Uterus (tissue), 4 donors: ENCODE data around the gene PDE1C. TPM values are rescaled to one million over a fixed set of nuclear protein-coding genes. Genes with fewer than 3 reads are reported as not detected.
A peak's percentile ranks its signal among the peaks of the same experiment; 100 is the strongest.

Experiments used
- DNase-seq, 2 donors: peaks; one replicate each; pipeline ENCODE4 v3.0.0-alpha.2; 2019 to 2020
- H3K27ac ChIP-seq, 2 donors: fragments of 200-600 bp; sonication (generic); 1 replicate in 1 of 2; 2 replicates in 1 of 2; pipeline ENCODE4 v1.5.1; 2016 to 2018
- H3K27me3 ChIP-seq, 2 donors: fragments of 200-600 bp; sonication (generic); one replicate each; pipeline ENCODE4 v1.5.1; 2018 to 2019; ENCODE audit warnings: control low read depth in 1 of 2
- H3K36me3 ChIP-seq, 2 donors: fragments of 200-600 bp; sonication (generic); one replicate each; pipeline ENCODE4 v1.5.1; 2019; ENCODE audit warnings: control low read depth in 1 of 2
- H3K4me1 ChIP-seq, 2 donors: fragments of 200-600 bp; sonication (generic); one replicate each; pipeline ENCODE4 v1.5.1; 2018 to 2019; ENCODE audit warnings: control low read depth in 1 of 2
- H3K4me3 ChIP-seq, 2 donors: fragments of 200-600 bp; sonication (generic); 1 replicate in 1 of 2; 2 replicates in 1 of 2; pipeline ENCODE4 v1.5.1; 2018 to 2019; ENCODE audit warnings: mild to moderate bottlenecking in 1 of 2
- H3K9me3 ChIP-seq, 2 donors: fragments of 200-600 bp; sonication (generic); one replicate each; pipeline ENCODE4 v1.5.1; 2019; ENCODE audit warnings: control low read depth in 1 of 2
- POLR2A ChIP-seq, 2 donors: fragments of 450-650 bp; IDR thresholded peaks; one replicate each; pipeline ENCODE4 v1.6.1; 2016; ENCODE audit warnings: antibody characterized with exemption in 2 of 2, mild to moderate bottlenecking in 1 of 2, moderate library complexity in 1 of 2
- intact Hi-C: fragments of 100-400 bp; cut with DNase I; formaldehyde crosslinking; loops from one replicate; pipeline ENCODE4 v1.15.1; 2023; ENCODE audit warnings: low total_unique reads
- total RNA-seq, 4 donors: library from RNA; depleted of rRNA in 3 of 4; stranded (reverse); fragments of >200 nt in 3 of 4; gene quantifications; one replicate each; pipeline versions ENCODE4 v1.1.0 to v1.2.4, GENCODE V29; 2014 to 2023
- TF ChIP-seq, protein P1 (sequence below), 4 experiments: fragments of 200-600 bp in 2 of 4; fragments of 450-650 bp in 2 of 4; sonication (generic) in 2 of 4; IDR thresholded peaks; one replicate each; pipeline ENCODE4 v1.5.1; 2016 to 2019; ENCODE audit warnings: antibody characterized with exemption in 4 of 4, mild to moderate bottlenecking in 2 of 4, moderate library complexity in 1 of 4
- donor health status: DM: yes; HTN: yes; CAD: no.

PDE1C gene
- total RNA-seq, 4 donors from 2014 or later = 5.9 to 26.4 (median 13.7) TPM

DNA sequence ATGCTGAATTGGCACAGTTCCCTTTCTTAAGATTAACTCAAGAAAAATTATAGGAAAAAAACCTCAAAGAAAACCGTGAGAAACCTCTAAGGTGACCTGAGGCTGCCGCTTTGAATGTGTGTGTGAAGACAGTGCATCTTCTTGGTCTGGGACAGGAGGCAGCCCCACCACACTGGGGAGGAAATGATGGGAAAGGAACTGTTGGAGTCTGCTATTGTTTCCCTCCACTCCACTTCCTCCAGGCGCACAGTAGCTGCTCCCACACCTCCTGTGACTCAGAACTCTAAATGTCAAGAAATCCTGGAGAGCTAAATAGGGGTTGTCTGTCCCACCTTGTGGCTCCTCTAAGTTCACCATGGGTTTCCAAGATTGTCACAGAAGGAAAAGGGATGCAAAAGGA, 179.4 kb downstream of the PDE1C start:
- TF ChIP-seq POLR2A (IDR thresholded peaks at IDR 0.05) = no peak
- TF ChIP-seq, protein P1, sequence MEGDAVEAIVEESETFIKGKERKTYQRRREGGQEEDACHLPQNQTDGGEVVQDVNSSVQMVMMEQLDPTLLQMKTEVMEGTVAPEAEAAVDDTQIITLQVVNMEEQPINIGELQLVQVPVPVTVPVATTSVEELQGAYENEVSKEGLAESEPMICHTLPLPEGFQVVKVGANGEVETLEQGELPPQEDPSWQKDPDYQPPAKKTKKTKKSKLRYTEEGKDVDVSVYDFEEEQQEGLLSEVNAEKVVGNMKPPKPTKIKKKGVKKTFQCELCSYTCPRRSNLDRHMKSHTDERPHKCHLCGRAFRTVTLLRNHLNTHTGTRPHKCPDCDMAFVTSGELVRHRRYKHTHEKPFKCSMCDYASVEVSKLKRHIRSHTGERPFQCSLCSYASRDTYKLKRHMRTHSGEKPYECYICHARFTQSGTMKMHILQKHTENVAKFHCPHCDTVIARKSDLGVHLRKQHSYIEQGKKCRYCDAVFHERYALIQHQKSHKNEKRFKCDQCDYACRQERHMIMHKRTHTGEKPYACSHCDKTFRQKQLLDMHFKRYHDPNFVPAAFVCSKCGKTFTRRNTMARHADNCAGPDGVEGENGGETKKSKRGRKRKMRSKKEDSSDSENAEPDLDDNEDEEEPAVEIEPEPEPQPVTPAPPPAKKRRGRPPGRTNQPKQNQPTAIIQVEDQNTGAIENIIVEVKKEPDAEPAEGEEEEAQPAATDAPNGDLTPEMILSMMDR (IDR thresholded peaks at IDR 0.05) = no peak
- DNase-seq = no peak
- intact Hi-C loops = no loop called here
- Histone ChIP-seq H3K9me3 (no peaks in the 10 kb centered on the region), H3K4me3 (no peak overlapping the region), H3K36me3 (no peaks in the 10 kb centered on the region), H3K27ac (no peak overlapping the region), H3K27me3 (no peaks in the 10 kb centered on the region), H3K4me1 (no peaks in the 10 kb centered on the region)

DNA sequence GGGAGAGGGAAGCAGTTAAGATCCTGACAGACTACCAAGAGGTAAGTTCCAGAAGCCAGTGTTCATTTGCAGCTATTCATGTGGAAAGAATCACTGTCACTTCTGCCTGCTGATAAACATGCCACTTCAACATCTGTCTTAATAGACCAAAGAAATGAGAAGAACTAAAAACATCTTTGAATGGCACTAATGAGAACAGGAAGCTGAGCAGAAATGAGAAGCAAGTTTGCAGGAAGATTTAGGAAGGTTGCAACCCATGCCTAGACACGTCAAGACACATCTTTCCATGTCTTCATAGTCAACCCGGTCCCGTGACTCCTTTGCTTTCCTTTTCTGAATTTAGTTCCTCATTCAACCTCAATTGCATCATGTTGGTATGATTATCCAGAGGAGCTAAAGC, 180.0 kb downstream of the PDE1C start:
- TF ChIP-seq, protein P1 (IDR thresholded peaks at IDR 0.05) = no peak
- no peak for TF ChIP-seq POLR2A (IDR thresholded peaks at IDR 0.05)
- Histone ChIP-seq H3K4me1 (no peaks in the 10 kb centered on the region), H3K27ac (no peak overlapping the region), H3K9me3 (no peaks in the 10 kb centered on the region), H3K27me3 (no peaks in the 10 kb centered on the region), H3K36me3 (no peaks in the 10 kb centered on the region), H3K4me3 (no peak overlapping the region)
- DNase-seq = no peak
- intact Hi-C loops = no loop called here

DNA sequence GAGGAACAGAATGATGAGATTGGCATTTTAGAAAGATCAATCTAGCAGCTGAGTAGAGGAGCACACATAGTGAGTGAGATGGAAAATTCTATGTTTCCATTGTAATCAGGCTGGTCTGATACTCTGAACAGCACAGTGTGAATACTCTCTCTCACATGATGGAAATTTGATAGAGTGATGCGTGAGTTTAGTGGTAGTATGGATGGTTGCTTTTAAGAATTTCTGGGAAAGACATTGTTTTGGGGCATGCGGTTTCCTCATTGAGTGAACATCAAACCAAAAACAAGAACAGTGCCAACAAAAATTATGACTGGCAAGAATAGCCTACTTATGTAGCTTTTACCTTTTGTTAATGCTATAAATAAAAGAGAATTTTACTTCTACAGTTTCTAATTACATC, 183.2 kb downstream of the PDE1C start:
- Histone ChIP-seq H3K4me3 (no peak overlapping the region), H3K27ac (no peak overlapping the region), H3K9me3 (no peaks in the 10 kb centered on the region), H3K4me1 (peaks cover 0 to 3% of the 10 kb centered on the region in 2 donors), H3K27me3 (no peaks in the 10 kb centered on the region), H3K36me3 (no peaks in the 10 kb centered on the region)
- intact Hi-C loops = no loop called here
- no peak for DNase-seq
- no peak for TF ChIP-seq POLR2A (IDR thresholded peaks at IDR 0.05)
- TF ChIP-seq, protein P1 (IDR thresholded peaks at IDR 0.05) = no peak

DNA sequence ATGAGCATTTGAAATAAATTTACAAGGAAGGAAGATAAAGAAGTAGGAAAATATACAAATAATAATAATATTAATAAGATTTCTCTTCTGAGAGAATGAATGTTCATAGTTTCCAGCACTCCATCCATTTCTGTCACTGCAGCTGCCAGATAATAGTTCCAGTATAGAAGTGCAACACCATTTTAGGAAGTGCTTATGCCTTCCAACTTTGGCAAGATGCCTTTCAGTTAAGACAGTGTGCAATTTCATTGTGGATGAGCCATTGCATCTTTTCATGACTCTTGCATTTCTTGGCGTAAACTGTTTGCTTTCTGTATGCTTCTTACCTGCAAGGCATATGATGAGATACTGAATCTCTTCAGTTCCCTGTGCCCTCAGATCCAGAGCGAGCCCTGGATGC, 185.0 kb downstream of the PDE1C start:
- Histone ChIP-seq H3K27ac (no peak overlapping the region), H3K4me3 (no peak overlapping the region), H3K36me3 (no peaks in the 10 kb centered on the region), H3K4me1 (peaks cover 0 to 3% of the 10 kb centered on the region in 2 donors), H3K9me3 (no peaks in the 10 kb centered on the region), H3K27me3 (no peaks in the 10 kb centered on the region)
- DNase-seq = no peak
- intact Hi-C loops = no loop called here
- TF ChIP-seq, protein P1 (IDR thresholded peaks at IDR 0.05) = no peak

DNA sequence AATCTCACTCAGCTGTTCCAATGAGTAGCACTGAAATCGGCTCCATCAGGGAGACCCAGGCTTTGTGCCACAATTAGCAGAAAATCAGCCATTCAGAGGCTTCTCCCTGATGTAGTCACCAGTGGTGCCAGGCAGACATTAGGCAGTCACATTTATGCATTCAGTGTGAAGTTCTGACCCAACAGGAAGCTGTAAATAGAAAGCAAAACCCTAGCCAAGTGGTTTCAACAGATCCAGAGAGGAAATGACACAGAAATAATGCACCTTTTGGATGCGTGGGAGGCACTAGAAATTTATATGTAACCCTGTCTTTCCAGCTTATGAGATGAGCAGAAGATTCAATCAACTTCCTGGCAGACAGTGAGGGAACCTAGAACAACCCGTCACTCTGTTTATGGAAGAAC, 186.4 kb downstream of the PDE1C start:
- intact Hi-C loops = no loop called here
- TF ChIP-seq, protein P1 (IDR thresholded peaks at IDR 0.05) = no peak
- no peak for TF ChIP-seq POLR2A (IDR thresholded peaks at IDR 0.05)

More for the DNA sequence above, 186.4 kb downstream of the PDE1C start:
- Histone ChIP-seq H3K9me3 (no peaks in the 10 kb centered on the region), H3K27ac (peak overlapping the region in 1 of 2 donors; percentile 17), H3K4me3 (no peak overlapping the region), H3K4me1 (peaks cover 0 to 3% of the 10 kb centered on the region in 2 donors), H3K36me3 (no peaks in the 10 kb centered on the region), H3K27me3 (no peaks in the 10 kb centered on the region)
- peak in 1 of 2 donors; percentile 17 for DNase-seq
